Measurements from ENCODE around the gene GPR132.
"Not testable (repeated sequence)": the region's sequence is repeated elsewhere in the genome, so short reads cannot be mapped to it uniquely, and the experiment has no call there.

The GPR132 gene

DNA sequence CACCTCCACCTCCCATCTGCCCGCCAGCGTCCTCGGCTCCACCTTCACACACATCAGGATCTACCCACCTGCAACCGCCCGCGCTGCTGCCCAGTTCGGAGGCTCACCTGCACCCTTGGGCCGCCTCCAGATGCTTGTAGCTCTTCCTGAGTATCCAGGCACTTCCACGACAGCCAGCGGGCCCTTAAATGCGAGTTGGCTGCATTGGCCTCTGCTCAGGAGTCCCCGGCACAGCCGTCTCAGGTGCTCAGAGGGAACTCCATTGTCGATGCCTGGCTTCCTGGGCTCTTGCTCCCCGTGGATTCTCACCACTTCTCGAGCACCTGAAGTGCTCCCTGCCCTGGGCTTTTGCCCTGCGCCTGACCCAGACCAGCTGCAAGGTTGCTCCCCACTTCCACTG lies 22.4 kb downstream of the GPR132 start:
- DNase-seq (ENCODE audit: low read depth, low spot score): no peak

DNA sequence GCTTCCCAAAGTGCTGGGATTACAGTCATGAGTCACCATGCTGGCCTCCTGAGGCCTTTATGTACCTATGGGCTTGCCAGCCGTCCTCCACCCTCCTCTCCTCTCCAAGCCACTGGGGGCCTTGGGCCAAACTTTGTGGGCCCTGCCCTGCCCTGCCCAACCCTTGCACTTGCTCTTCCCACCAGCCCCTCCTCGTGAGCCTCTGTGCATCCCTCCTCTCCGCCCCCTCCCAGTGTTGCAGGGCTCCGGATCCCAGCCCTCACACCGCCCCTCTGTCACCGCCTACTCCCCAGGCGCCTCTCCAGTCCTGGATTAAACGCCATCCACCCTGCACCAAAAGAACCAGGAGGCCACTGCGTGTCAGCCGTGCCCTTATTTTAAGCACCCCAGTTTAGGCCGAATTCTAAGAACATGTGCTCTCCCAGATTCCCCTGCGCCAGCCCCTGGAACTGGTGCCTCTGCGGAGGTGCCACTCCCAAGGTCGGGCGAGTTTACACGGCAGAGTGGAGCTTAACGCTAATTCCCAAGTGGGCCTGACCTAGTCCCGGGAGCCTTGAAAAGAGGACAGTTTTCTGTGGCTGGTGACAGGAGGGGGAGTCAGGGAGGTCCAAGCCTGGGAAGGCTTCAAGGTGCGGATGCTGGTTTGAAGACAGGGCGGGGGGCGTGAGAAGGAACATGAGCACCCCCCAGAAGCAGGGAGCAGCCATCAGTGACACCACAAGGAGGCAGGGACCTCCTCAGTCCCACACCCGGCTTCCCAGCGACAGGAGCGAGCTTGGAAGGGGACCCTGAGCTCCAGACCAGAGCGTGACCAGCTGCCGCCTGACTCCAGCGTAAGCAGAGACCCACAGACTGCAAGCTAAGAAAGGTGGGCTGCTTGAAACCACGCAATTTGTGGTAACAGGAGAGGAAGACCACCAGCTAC lies 23.1 kb downstream of the GPR132 start:
- no peak for DNase-seq (ENCODE audit: low read depth, low spot score)

DNA sequence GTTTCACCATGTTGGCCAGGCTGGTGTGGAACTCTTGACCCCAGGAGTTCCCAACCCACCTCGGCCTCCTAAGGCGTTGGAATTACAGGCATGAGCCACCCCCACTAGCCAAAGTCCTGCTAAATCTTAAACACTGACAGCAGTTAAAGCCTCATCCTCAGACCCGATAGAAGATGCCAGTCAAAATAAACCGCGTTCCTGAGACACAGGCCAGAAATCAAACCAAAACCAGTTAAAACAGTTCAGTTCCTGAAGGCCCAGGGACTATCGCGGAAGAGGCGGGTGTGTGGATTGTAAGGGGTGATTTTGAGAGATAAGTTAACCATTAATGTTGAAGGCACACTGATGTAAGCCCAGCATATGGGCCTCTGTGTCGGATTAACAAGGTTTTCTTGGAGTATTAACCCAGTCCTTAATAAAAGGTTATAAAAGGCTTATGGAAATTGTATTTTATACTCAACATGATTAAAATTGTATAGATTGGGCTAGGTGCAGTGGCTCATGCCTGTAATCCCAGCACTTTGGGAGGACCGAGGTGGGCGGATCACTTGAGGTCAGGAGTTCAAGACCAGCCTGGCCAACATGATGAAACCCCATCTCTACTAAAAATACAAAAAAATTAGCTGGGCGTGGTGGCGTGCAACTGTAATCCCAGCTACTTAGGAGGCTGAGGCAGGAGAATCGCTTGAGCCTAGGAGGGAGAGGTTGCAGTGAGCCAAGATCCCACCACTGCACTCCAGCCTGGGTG lies 25.6 kb downstream of the GPR132 start:
- no peak for DNase-seq (ENCODE audit: low read depth, low spot score)

GRCh38 chr14:105035616-105036015 lies 29.6 kb downstream of the GPR132 start:
- not testable (repeated sequence) for DNase-seq (ENCODE audit: low read depth, low spot score)

DNA sequence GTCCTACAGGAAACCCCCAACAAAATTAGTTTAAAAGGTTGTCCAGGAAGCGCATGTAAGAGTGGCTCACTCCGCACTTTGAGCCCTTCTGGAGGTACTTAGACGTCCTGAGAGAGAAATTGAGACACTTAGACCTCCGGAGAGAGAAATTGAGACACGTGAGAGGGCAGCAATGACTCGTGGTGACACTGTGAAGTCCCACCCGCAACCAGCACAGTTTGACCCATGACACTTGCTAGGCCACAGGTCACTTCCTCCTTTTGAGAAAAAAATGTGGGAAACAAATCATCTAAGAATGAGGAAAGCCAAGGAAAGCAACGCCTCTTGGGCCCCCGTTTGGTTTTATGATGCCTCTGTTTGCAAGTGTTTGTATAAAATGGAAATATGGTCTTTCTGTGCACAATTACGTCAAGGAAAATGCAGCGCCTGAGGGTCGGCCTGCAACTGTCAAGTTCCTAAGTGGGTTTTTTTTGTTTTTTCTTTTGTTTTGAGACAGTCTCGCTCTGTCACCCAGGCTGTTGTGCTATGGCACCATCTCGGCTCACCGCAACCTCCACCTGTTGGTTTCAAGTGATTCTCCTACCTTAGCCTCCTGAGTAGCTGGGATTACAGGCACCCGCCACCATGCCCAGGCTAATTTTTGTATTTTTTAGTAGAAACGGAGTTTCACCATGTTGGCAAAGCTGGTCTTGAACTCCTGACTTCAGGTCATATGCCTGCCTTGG lies 30.8 kb downstream of the GPR132 start:
- no peak for DNase-seq (ENCODE audit: low read depth, low spot score)

DNA sequence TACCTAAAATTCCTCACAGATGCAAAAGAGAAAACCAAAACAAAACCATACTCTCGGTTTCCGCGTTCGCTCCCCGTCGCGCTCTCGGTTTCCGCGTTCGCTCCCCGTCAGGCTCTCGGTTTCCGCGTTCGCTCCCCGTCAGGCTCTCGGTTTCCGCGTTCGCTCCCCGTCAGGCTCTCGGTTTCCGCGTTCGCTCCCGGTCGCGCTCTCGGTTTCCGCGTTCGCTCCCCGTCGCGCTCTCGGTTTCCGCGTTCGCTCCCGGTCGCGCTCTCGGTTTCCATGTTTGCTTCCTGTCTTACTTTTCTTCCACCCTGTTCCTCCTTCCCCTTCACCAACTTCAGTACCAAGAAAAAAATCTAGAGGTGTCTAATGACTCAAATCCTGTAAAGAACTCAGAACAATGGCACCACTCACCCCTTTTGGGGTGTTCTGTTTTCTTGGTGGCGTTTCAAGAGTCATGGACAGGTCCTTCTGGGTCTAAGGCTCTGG lies 31.8 kb downstream of the GPR132 start:
- DNase-seq (ENCODE audit: low read depth, low spot score): not testable (repeated sequence)

GRCh38 chr14:105032451-105032901 lies 32.8 kb downstream of the GPR132 start:
- not testable (repeated sequence) for DNase-seq (ENCODE audit: low read depth, low spot score)

- no peak for DNase-seq (ENCODE audit: low read depth, low spot score)
Measured at GRCh38 chr14:105030836-105031396, 34.3 kb downstream of the GPR132 start.

DNA sequence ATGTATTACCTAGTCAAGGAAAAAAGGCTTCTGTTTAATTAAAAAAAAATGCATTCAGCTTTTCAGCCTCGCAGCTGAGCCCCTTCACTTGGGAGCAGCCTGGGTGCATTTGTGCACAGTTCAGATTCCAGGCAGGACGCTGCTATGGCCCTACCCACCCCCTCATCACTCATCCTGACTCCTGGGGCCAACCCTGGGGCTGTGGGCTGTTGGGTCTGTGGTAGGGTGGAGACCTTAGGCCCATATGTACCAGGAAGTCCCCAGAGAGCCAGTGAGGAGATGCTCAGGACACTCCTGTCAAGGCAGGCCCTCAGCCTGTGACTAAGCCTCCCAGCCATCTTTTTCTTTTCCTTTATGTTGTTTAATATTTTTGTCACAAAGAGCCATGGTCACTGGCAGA lies 35.0 kb downstream of the GPR132 start:
- no peak for DNase-seq (ENCODE audit: low read depth, low spot score)

DNA sequence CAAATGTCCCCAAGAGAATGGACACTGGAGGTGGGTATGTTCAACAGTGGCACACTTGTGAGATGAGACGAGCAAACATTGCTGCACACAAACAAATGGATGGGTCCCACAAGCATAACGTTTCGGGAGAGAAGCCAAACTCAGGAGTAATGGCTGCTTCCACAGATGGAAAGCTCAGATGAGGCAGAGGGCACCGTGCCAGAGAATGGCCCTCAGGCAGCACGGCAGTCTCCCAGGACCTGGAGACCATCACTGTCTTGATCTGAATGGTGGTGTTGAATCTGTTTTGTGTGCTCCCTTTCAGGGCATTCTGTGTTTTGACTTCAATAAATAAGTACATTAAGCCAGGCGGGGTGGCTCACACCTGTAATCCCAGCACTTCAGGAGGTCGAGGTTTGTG lies 35.8 kb downstream of the GPR132 start:
- DNase-seq (ENCODE audit: low read depth, low spot score): no peak

- DNase-seq (ENCODE audit: low read depth, low spot score): no peak
Measured at GRCh38 chr14:105028251-105028927, 36.8 kb downstream of the GPR132 start.

- not testable (repeated sequence) for DNase-seq (ENCODE audit: low read depth, low spot score)
Measured at GRCh38 chr14:105027718-105028117, 37.5 kb downstream of the GPR132 start.

- DNase-seq (ENCODE audit: low read depth, low spot score): no peak
Measured at GRCh38 chr14:105026802-105027563, 38.2 kb downstream of the GPR132 start.

DNA sequence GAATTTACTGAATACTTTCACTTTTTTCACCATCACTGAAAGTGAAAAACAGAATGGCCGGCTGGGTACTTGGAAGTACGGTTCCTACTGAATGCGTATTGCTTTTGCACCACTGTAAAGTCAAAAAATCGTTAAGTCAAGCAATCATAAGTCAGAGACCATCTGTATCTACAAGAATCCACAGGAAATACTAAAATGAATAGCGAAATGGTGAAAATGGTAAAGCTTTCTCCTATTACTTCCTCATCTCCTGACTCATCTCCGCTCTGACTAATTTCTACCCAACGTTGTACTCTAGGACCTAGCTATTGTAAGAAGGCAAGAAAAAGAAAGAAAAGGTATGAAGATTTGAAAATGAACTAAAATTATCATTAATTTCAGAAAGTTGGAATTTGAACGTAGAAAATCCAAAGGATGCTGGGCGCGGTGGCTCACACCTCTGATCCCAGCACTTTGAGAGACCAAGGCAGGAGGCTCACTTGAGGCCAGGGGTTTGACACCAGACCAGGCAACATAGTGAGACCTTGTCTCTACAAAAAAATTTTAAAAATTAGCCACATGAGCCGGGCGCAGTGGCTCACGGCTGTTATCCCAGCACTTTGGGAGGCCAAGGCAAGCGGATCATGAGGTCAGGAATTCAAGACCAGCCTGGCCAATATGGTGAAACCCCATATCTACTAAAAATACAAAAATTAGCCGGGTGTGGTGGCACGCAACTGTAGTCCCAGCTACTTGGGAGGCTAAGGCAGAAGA lies 39.0 kb downstream of the GPR132 start:
- no peak for DNase-seq (ENCODE audit: low read depth, low spot score)

DNA sequence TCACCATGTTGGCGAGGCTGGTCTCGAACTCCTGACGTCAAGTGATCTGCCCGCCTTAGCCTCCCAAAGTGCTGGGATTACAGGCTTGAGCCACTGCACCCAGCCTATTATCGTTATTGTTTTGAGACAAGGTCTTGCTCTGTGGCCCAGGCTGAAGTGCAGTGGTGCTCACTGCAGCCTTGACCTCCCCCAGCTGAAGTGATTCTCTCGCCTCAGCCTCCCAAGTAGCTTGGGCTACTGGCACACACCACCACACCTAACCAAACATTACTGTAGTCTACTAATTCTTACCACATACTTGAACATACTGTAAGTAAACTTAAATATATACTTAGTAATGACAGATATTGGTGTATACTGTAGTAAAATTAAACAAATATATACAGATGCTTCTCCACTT lies 39.8 kb downstream of the GPR132 start:
- DNase-seq (ENCODE audit: low read depth, low spot score): no peak

- DNase-seq (ENCODE audit: low read depth, low spot score): no peak
Measured at GRCh38 chr14:105023791-105024480, 41.3 kb downstream of the GPR132 start.

GRCh38 chr14:105023144-105023543 lies 42.1 kb downstream of the GPR132 start:
- no peak for DNase-seq (ENCODE audit: low read depth, low spot score)

DNA sequence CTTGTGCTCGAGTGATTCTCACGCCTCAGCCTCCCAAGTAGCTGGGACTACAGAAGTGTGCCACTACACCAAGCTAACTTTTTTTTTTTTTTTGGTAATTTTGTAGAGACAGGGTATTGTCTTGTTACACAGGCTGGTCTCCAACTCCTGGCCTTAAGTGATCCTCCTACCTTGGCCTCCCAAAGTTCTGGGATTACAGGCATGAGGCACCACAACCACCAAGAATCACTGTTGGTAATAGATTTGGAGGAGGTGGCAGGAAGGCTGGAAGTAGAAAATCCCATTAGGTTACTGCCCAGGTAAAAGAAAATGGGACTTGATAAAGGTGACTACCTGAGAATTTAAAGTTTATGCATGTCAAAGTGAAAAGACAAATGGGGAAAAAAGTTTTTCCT lies 43.0 kb downstream of the GPR132 start:
- no peak for DNase-seq (ENCODE audit: low read depth, low spot score)
